ENCODE measurements around the gene C11orf71.
A peak's percentile ranks its signal among the peaks of the same experiment; 100 is the strongest.

Gene C11orf71

GRCh38 chr11:114399490-114400215 is 658 bp downstream of the C11orf71 start:
- Histone ChIP-seq H3K9me3 (ENCODE audit: control insufficient read depth, insufficient read depth, low read depth, low read length) (0 out of 2 replicates have a peak, but pooled peaks cover 2% of the 10 kb centered on the region), H3K27ac (ENCODE audit: low read depth, low read length) (peak overlapping the region; percentile 98), H3K27me3 (ENCODE audit: control insufficient read depth, insufficient read depth, low read length) (no peaks in the 10 kb centered on the region), H3K4me3 (ENCODE audit: low read depth, low read length) (peak overlapping the region; percentile 97), H3K9ac (ENCODE audit: low read length) (peak overlapping the region; percentile 99), H3K36me3 (ENCODE audit: control insufficient read depth, insufficient read depth, low read length) (peaks cover 16% of the 10 kb centered on the region), H3K4me1 (ENCODE audit: control insufficient read depth, insufficient read depth, low read length) (peaks cover 31% of the 10 kb centered on the region)

GRCh38 chr11:114398303-114398920 is 1.9 kb downstream of the C11orf71 start:
- Histone ChIP-seq H3K9ac (ENCODE audit: low read length) (no peak overlapping the region), H3K4me1 (ENCODE audit: control insufficient read depth, insufficient read depth, low read length) (peaks cover 31% of the 10 kb centered on the region), H3K27ac (ENCODE audit: low read depth, low read length) (no peak overlapping the region), H3K9me3 (ENCODE audit: control insufficient read depth, insufficient read depth, low read depth, low read length) (0 out of 2 replicates have a peak, but pooled peaks cover 2% of the 10 kb centered on the region), H3K4me3 (ENCODE audit: low read depth, low read length) (peak overlapping the region; percentile 97), H3K27me3 (ENCODE audit: control insufficient read depth, insufficient read depth, low read length) (no peaks in the 10 kb centered on the region), H3K36me3 (ENCODE audit: control insufficient read depth, insufficient read depth, low read length) (peaks cover 8% of the 10 kb centered on the region)

GRCh38 chr11:114397349-114397982 is 2.8 kb downstream of the C11orf71 start:
- H3K9me3 ChIP-seq (ENCODE audit: control insufficient read depth, insufficient read depth, low read depth, low read length): 0 out of 2 replicates have a peak, but pooled peaks cover 2% of the 10 kb centered on the region
- no peak overlapping the region for H3K27ac ChIP-seq (ENCODE audit: low read depth, low read length)
- no peak overlapping the region for H3K9ac ChIP-seq (ENCODE audit: low read length)
- no peaks in the 10 kb centered on the region for H3K27me3 ChIP-seq (ENCODE audit: control insufficient read depth, insufficient read depth, low read length)
- H3K4me3 ChIP-seq (ENCODE audit: low read depth, low read length): no peak overlapping the region
- no peaks in the 10 kb centered on the region for H3K36me3 ChIP-seq (ENCODE audit: control insufficient read depth, insufficient read depth, low read length)
- peaks cover 31% of the 10 kb centered on the region for H3K4me1 ChIP-seq (ENCODE audit: control insufficient read depth, insufficient read depth, low read length)

- no peak overlapping the region for H3K27ac ChIP-seq (ENCODE audit: low read depth, low read length)
- no peak overlapping the region for H3K4me3 ChIP-seq (ENCODE audit: low read depth, low read length)
- H3K9ac ChIP-seq (ENCODE audit: low read length): no peak overlapping the region
- 0 out of 2 replicates have a peak, but pooled peaks cover 2% of the 10 kb centered on the region for H3K9me3 ChIP-seq (ENCODE audit: control insufficient read depth, insufficient read depth, low read depth, low read length)
- peaks cover 31% of the 10 kb centered on the region for H3K4me1 ChIP-seq (ENCODE audit: control insufficient read depth, insufficient read depth, low read length)
- H3K36me3 ChIP-seq (ENCODE audit: control insufficient read depth, insufficient read depth, low read length): no peaks in the 10 kb centered on the region
- no peaks in the 10 kb centered on the region for H3K27me3 ChIP-seq (ENCODE audit: control insufficient read depth, insufficient read depth, low read length)
Observed at GRCh38 chr11:114396916-114397315, 3.4 kb downstream of the C11orf71 start.

- H3K4me1 ChIP-seq (ENCODE audit: control insufficient read depth, insufficient read depth, low read length): peaks cover 31% of the 10 kb centered on the region
- H3K36me3 ChIP-seq (ENCODE audit: control insufficient read depth, insufficient read depth, low read length): no peaks in the 10 kb centered on the region
- H3K4me3 ChIP-seq (ENCODE audit: low read depth, low read length): no peak overlapping the region
- H3K27ac ChIP-seq (ENCODE audit: low read depth, low read length): no peak overlapping the region
- 0 out of 2 replicates have a peak, but pooled peaks cover 2% of the 10 kb centered on the region for H3K9me3 ChIP-seq (ENCODE audit: control insufficient read depth, insufficient read depth, low read depth, low read length)
- H3K27me3 ChIP-seq (ENCODE audit: control insufficient read depth, insufficient read depth, low read length): no peaks in the 10 kb centered on the region
- no peak overlapping the region for H3K9ac ChIP-seq (ENCODE audit: low read length)
Observed at GRCh38 chr11:114395736-114396135, 4.6 kb downstream of the C11orf71 start.

- Histone ChIP-seq H3K27ac (ENCODE audit: low read depth, low read length) (no peak overlapping the region), H3K36me3 (ENCODE audit: control insufficient read depth, insufficient read depth, low read length) (no peaks in the 10 kb centered on the region), H3K9ac (ENCODE audit: low read length) (no peak overlapping the region), H3K9me3 (ENCODE audit: control insufficient read depth, insufficient read depth, low read depth, low read length) (0 out of 2 replicates have a peak, but pooled peaks cover 2% of the 10 kb centered on the region), H3K27me3 (ENCODE audit: control insufficient read depth, insufficient read depth, low read length) (no peaks in the 10 kb centered on the region), H3K4me1 (ENCODE audit: control insufficient read depth, insufficient read depth, low read length) (peaks cover 21% of the 10 kb centered on the region), H3K4me3 (ENCODE audit: low read depth, low read length) (no peak overlapping the region)
Observed at GRCh38 chr11:114392735-114393667, 7.3 kb downstream of the C11orf71 start.

GRCh38 chr11:114386545-114386944 is 13.8 kb downstream of the C11orf71 start:
- H3K9ac ChIP-seq (ENCODE audit: low read length): no peak overlapping the region
- H3K36me3 ChIP-seq (ENCODE audit: control insufficient read depth, insufficient read depth, low read length): no peaks in the 10 kb centered on the region
- H3K27me3 ChIP-seq (ENCODE audit: control insufficient read depth, insufficient read depth, low read length): no peaks in the 10 kb centered on the region
- no peak overlapping the region for H3K27ac ChIP-seq (ENCODE audit: low read depth, low read length)
- H3K4me1 ChIP-seq (ENCODE audit: control insufficient read depth, insufficient read depth, low read length): no peaks in the 10 kb centered on the region
- H3K9me3 ChIP-seq (ENCODE audit: control insufficient read depth, insufficient read depth, low read depth, low read length): 0 out of 2 replicates have a peak, but pooled peaks cover 8% of the 10 kb centered on the region
- H3K4me3 ChIP-seq (ENCODE audit: low read depth, low read length): no peak overlapping the region

GRCh38 chr11:114386131-114386530 is 14.2 kb downstream of the C11orf71 start:
- no peaks in the 10 kb centered on the region for H3K27me3 ChIP-seq (ENCODE audit: control insufficient read depth, insufficient read depth, low read length)
- no peaks in the 10 kb centered on the region for H3K4me1 ChIP-seq (ENCODE audit: control insufficient read depth, insufficient read depth, low read length)
- H3K36me3 ChIP-seq (ENCODE audit: control insufficient read depth, insufficient read depth, low read length): no peaks in the 10 kb centered on the region
- H3K27ac ChIP-seq (ENCODE audit: low read depth, low read length): no peak overlapping the region
- 0 out of 2 replicates have a peak, but pooled peaks cover 8% of the 10 kb centered on the region for H3K9me3 ChIP-seq (ENCODE audit: control insufficient read depth, insufficient read depth, low read depth, low read length)
- no peak overlapping the region for H3K4me3 ChIP-seq (ENCODE audit: low read depth, low read length)
- no peak overlapping the region for H3K9ac ChIP-seq (ENCODE audit: low read length)

GRCh38 chr11:114384487-114384886 is 15.8 kb downstream of the C11orf71 start:
- H3K27ac ChIP-seq (ENCODE audit: low read depth, low read length): no peak overlapping the region
- H3K4me1 ChIP-seq (ENCODE audit: control insufficient read depth, insufficient read depth, low read length): no peaks in the 10 kb centered on the region
- H3K9ac ChIP-seq (ENCODE audit: low read length): no peak overlapping the region
- no peaks in the 10 kb centered on the region for H3K27me3 ChIP-seq (ENCODE audit: control insufficient read depth, insufficient read depth, low read length)
- no peak overlapping the region for H3K4me3 ChIP-seq (ENCODE audit: low read depth, low read length)
- H3K36me3 ChIP-seq (ENCODE audit: control insufficient read depth, insufficient read depth, low read length): no peaks in the 10 kb centered on the region
- 0 out of 2 replicates have a peak, but pooled peaks cover 8% of the 10 kb centered on the region for H3K9me3 ChIP-seq (ENCODE audit: control insufficient read depth, insufficient read depth, low read depth, low read length)

- H3K4me1 ChIP-seq (ENCODE audit: control insufficient read depth, insufficient read depth, low read length): peaks cover 11% of the 10 kb centered on the region
- no peak overlapping the region for H3K27ac ChIP-seq (ENCODE audit: low read depth, low read length)
- no peaks in the 10 kb centered on the region for H3K36me3 ChIP-seq (ENCODE audit: control insufficient read depth, insufficient read depth, low read length)
- H3K9me3 ChIP-seq (ENCODE audit: control insufficient read depth, insufficient read depth, low read depth, low read length): 0 out of 2 replicates have a peak, but pooled peaks cover 8% of the 10 kb centered on the region
- H3K9ac ChIP-seq (ENCODE audit: low read length): no peak overlapping the region
- H3K4me3 ChIP-seq (ENCODE audit: low read depth, low read length): no peak overlapping the region
- H3K27me3 ChIP-seq (ENCODE audit: control insufficient read depth, insufficient read depth, low read length): no peaks in the 10 kb centered on the region
Observed at GRCh38 chr11:114382509-114382908, 17.8 kb downstream of the C11orf71 start.
